H9 (cell line): ENCODE data around the gene TTC39B. TPM values are rescaled to one million over a fixed set of nuclear protein-coding genes. Genes with fewer than 3 reads are reported as not detected.

Experiments
- DNase-seq: peaks from one replicate; pipeline ENCODE4 v3.0.0-alpha.2; 2017
- H2AFZ ChIP-seq: one replicate; pipeline ENCODE4 v1.6.1; 2013; ENCODE audit warnings: mild to moderate bottlenecking, low read length, control low read depth, moderate library complexity
- H2AK5ac ChIP-seq: 2 replicates; pipeline ENCODE4 v1.6.1; 2013; ENCODE audit warnings: low read length, control low read depth, mixed read lengths; ENCODE audit not compliant: insufficient read length
- H2BK120ac ChIP-seq: one replicate; pipeline ENCODE4 v1.6.1; 2013; ENCODE audit warnings: low read depth, mild to moderate bottlenecking, low read length, control low read depth, inconsistent platforms; ENCODE audit not compliant: poor library complexity, severe bottlenecking
- H2BK12ac ChIP-seq: 2 replicates; pipeline ENCODE4 v1.6.1; 2013; ENCODE audit warnings: low read length, control low read depth, mixed read lengths, low read depth; ENCODE audit not compliant: insufficient read length
- H2BK15ac ChIP-seq: 2 replicates; pipeline ENCODE4 v1.6.1; 2013; ENCODE audit warnings: low read depth, low read length, control low read depth
- H2BK20ac ChIP-seq: one replicate; pipeline ENCODE4 v1.6.1; 2013; ENCODE audit warnings: low read depth, mild to moderate bottlenecking, low read length, control low read depth, inconsistent platforms; ENCODE audit not compliant: poor library complexity, severe bottlenecking
- H2BK5ac ChIP-seq: 2 replicates; pipeline ENCODE4 v1.6.1; 2013; ENCODE audit warnings: low read length, control low read depth, mixed read lengths; ENCODE audit not compliant: insufficient read length
- H3K14ac ChIP-seq: 2 replicates; pipeline ENCODE4 v1.6.1; 2013; ENCODE audit warnings: low read length, control low read depth; ENCODE audit not compliant: insufficient read depth
- H3K18ac ChIP-seq: 2 replicates; pipeline ENCODE4 v1.6.1; 2013; ENCODE audit warnings: low read depth, mild to moderate bottlenecking, mixed read lengths, low read length, control low read depth; ENCODE audit not compliant: insufficient read length
- H3K23ac ChIP-seq: 2 replicates; pipeline ENCODE4 v1.6.1; 2013; ENCODE audit warnings: low read length, control low read depth, mixed read lengths, low read depth; ENCODE audit not compliant: insufficient read length
- H3K23me2 ChIP-seq: 2 replicates; pipeline ENCODE4 v1.6.1; 2013; ENCODE audit warnings: low read depth, mild to moderate bottlenecking, mixed read lengths, low read length, control low read depth; ENCODE audit not compliant: insufficient read length, poor library complexity, severe bottlenecking
- H3K27ac ChIP-seq: 2 replicates; pipeline ENCODE4 v1.5.1; 2013; ENCODE audit warnings: low read length, control low read depth, mixed read lengths, low read depth; ENCODE audit not compliant: insufficient read length
- H3K27me3 ChIP-seq: 2 replicates; pipeline ENCODE4 v1.6.1; 2013; ENCODE audit warnings: low read length, control low read depth, inconsistent platforms; ENCODE audit not compliant: insufficient read depth
- H3K4ac ChIP-seq: 2 replicates; pipeline ENCODE4 v1.6.1; 2013; ENCODE audit warnings: low read depth, mild to moderate bottlenecking, control low read depth, inconsistent platforms, low read length, moderate library complexity
- H3K4me1 ChIP-seq: 2 replicates; pipeline ENCODE4 v1.6.1; 2013; ENCODE audit warnings: low read length, control low read depth, inconsistent platforms; ENCODE audit not compliant: insufficient read depth
- H3K4me2 ChIP-seq: 2 replicates; pipeline ENCODE4 v1.6.1; 2013; ENCODE audit warnings: low read length, control low read depth, mixed read lengths; ENCODE audit not compliant: insufficient read length, insufficient read depth
- H3K56ac ChIP-seq: 2 replicates; pipeline ENCODE4 v1.6.1; 2013; ENCODE audit warnings: low read depth, mild to moderate bottlenecking, mixed read lengths, low read length, control low read depth; ENCODE audit not compliant: insufficient read length
- H3K79me1 ChIP-seq: 2 replicates; pipeline ENCODE4 v1.6.1; 2013; ENCODE audit warnings: low read depth, mild to moderate bottlenecking, moderate library complexity, low read length, control low read depth, inconsistent platforms; ENCODE audit not compliant: insufficient read depth, poor library complexity, severe bottlenecking
- H3K79me2 ChIP-seq: 2 replicates; pipeline ENCODE4 v1.6.1; 2013; ENCODE audit warnings: low read length, control low read depth, inconsistent platforms; ENCODE audit not compliant: insufficient read depth
- H3K9ac ChIP-seq: 2 replicates; pipeline ENCODE4 v1.6.1; 2013; ENCODE audit warnings: low read length, control low read depth, mixed read lengths; ENCODE audit not compliant: insufficient read length; ENCODE audit errors: extremely low read depth
- H3K9me3 ChIP-seq: one replicate; pipeline ENCODE4 v1.6.1; 2013; ENCODE audit warnings: low read depth, low read length, inconsistent platforms; ENCODE audit not compliant: control insufficient read depth
- H3T11ph ChIP-seq: one replicate; pipeline ENCODE4 v1.6.1; 2013; ENCODE audit warnings: mild to moderate bottlenecking, low read length, control low read depth, inconsistent platforms
- H4K20me1 ChIP-seq: one replicate; pipeline ENCODE4 v1.6.1; 2013; ENCODE audit not compliant: control insufficient read depth, insufficient read length, insufficient read depth
- H4K5ac ChIP-seq: 2 replicates; pipeline ENCODE4 v1.6.1; 2013; ENCODE audit warnings: low read depth, mild to moderate bottlenecking, mixed read lengths, low read length, control low read depth; ENCODE audit not compliant: insufficient read length
- H4K8ac ChIP-seq: replicated peaks from 2 replicates; pipeline ENCODE4 v1.6.1; 2013; ENCODE audit warnings: low read length, control low read depth, mixed read lengths, low read depth; ENCODE audit not compliant: insufficient read length
- H4K91ac ChIP-seq: 2 replicates; pipeline ENCODE4 v1.6.1; 2013; ENCODE audit warnings: low read depth, mild to moderate bottlenecking, moderate library complexity, mixed read lengths, low read length, control low read depth; ENCODE audit not compliant: insufficient read length
- H3K27ac Mint-ChIP-seq, 3 experiments: 2 replicates in 2 of 3; 3 replicates in 1 of 3; pipeline ENCODE4 v1.8.0; 2020 to 2021; ENCODE audit warnings: mixed read lengths in 3 of 3, mild to moderate bottlenecking in 1 of 3, moderate library complexity in 1 of 3
- H3K27me3 Mint-ChIP-seq: 2 replicates; pipeline ENCODE4 v1.8.0; 2021; ENCODE audit warnings: low read depth, mild to moderate bottlenecking, moderate library complexity, mixed read lengths
- H3K36me3 Mint-ChIP-seq, 3 experiments: 2 replicates in 2 of 3; 3 replicates in 1 of 3; pipeline ENCODE4 v1.8.0; 2020 to 2021; ENCODE audit warnings: low read depth in 3 of 3, mixed read lengths in 3 of 3; ENCODE audit not compliant: insufficient read depth in 1 of 3
- H3K4me1 Mint-ChIP-seq, 2 experiments: 2 replicates each; pipeline ENCODE4 v1.8.0; 2020; ENCODE audit warnings: mixed read lengths in 2 of 2
- H3K4me3 Mint-ChIP-seq, 2 experiments: 2 replicates in 1 of 2; 3 replicates in 1 of 2; pipeline ENCODE4 v1.8.0; 2020 to 2021; ENCODE audit warnings: mild to moderate bottlenecking in 2 of 2, mixed read lengths in 2 of 2, moderate library complexity in 1 of 2
- H3K9me3 Mint-ChIP-seq, 2 experiments: 2 replicates in 1 of 2; 3 replicates in 1 of 2; pipeline ENCODE4 v1.8.0; 2020; ENCODE audit warnings: mild to moderate bottlenecking in 2 of 2, mixed read lengths in 2 of 2, moderate library complexity in 1 of 2
- WGBS: extraction: QIAGEN DNeasy Blood & Tissue Kit; methylation state at CpG from one replicate; pipeline ENCODE4 v1.1.7; 2013; ENCODE audit warnings: missing lambda C conversion rate, low lambda C conversion rate, mixed read lengths; ENCODE audit not compliant: insufficient read length; ENCODE audit errors: extremely low coverage; 5-methylcytosine and 5-hydroxymethylcytosine counted together
- total RNA-seq: library from RNA; stranded (reverse); gene quantifications from 2 replicates; pipeline ENCODE4 v1.2.1, GENCODE V29; 2021
- TF ChIP-seq, protein P1 (sequence below): fragments of 200-600 bp; sonication (generic); conservative IDR thresholded peaks from 3 replicates; pipeline ENCODE4 v1.8.0; 2021; ENCODE audit warnings: antibody characterized with exemption, mild to moderate bottlenecking

The TTC39B gene
- total RNA-seq, 1 experiment from 2014 or later: 8.2 TPM

DNA sequence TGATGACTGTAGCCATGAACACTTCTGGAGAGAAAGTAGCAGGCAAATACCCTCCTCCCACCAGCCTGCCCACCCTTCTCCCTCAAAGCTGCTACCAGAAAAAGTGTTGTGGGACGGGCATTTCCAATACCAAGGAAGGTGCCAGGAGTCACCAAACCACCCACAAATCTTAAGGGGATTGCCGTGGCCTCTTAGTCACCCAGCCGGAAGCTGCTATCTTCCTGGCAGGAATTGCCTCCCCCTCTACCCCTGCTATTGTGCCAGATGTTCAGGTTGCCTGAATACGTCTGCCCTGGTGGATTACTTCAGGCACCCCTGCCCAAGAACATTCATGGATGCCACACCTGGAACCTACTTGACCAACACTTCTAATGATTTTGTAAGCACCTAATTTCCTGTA, 156.1 kb downstream of the TTC39B start:
- no peak overlapping the region for H3K4me2 ChIP-seq
- H3K27me3 ChIP-seq: no peaks in the 10 kb centered on the region
- H2AFZ ChIP-seq: no peak overlapping the region
- TF ChIP-seq, protein P1, sequence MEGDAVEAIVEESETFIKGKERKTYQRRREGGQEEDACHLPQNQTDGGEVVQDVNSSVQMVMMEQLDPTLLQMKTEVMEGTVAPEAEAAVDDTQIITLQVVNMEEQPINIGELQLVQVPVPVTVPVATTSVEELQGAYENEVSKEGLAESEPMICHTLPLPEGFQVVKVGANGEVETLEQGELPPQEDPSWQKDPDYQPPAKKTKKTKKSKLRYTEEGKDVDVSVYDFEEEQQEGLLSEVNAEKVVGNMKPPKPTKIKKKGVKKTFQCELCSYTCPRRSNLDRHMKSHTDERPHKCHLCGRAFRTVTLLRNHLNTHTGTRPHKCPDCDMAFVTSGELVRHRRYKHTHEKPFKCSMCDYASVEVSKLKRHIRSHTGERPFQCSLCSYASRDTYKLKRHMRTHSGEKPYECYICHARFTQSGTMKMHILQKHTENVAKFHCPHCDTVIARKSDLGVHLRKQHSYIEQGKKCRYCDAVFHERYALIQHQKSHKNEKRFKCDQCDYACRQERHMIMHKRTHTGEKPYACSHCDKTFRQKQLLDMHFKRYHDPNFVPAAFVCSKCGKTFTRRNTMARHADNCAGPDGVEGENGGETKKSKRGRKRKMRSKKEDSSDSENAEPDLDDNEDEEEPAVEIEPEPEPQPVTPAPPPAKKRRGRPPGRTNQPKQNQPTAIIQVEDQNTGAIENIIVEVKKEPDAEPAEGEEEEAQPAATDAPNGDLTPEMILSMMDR: no peak
- H3K79me1 ChIP-seq: no peaks in the 10 kb centered on the region
- H3K14ac ChIP-seq: no peak overlapping the region
- H3K23ac ChIP-seq: no peak overlapping the region
- Mint-ChIP-seq H3K4me1 (peaks cover 10% of the 10 kb centered on the region in 2 experiments; a peak in 3 of 4 replicates), H3K4me3 (no peak overlapping the region), H3K27ac (no peak overlapping the region), H3K9me3 (no peaks in the 10 kb centered on the region), H3K36me3 (no peaks in the 10 kb centered on the region), H3K27me3 (no peaks in the 10 kb centered on the region)
- no peak overlapping the region for H2BK120ac ChIP-seq
- no peak overlapping the region for H4K5ac ChIP-seq
- no peak overlapping the region for H2BK15ac ChIP-seq
- no peaks in the 10 kb centered on the region for H3K4me1 ChIP-seq
- no peak overlapping the region for H2BK5ac ChIP-seq
- no peak overlapping the region for H3K18ac ChIP-seq
- H2BK20ac ChIP-seq: no peak overlapping the region
- H3K56ac ChIP-seq: no peak overlapping the region
- H3K27ac ChIP-seq: no peak overlapping the region
- H3K23me2 ChIP-seq: peaks cover 2% of the 10 kb centered on the region
- no peaks in the 10 kb centered on the region for H4K20me1 ChIP-seq
- WGBS: no CpG with 5 or more reads among the region's 4 CpGs
- no peak overlapping the region for H3K9ac ChIP-seq
- H3K4ac ChIP-seq: no peak overlapping the region
- no peaks in the 10 kb centered on the region for H3K9me3 ChIP-seq
- no peak overlapping the region for H4K8ac ChIP-seq
- H2AK5ac ChIP-seq: no peak overlapping the region
- H4K91ac ChIP-seq: no peak overlapping the region
- no peak overlapping the region for H3T11ph ChIP-seq
- no peak for DNase-seq
- H2BK12ac ChIP-seq: no peak overlapping the region
- H3K79me2 ChIP-seq: no peaks in the 10 kb centered on the region
